ENCODE data around the gene TBRG4. TPM values are rescaled to one million over a fixed set of nuclear protein-coding genes. Genes with fewer than 3 reads are reported as not detected.

TBRG4 gene
- total RNA-seq, 1 donor from 2014 or later = 128 TPM

GRCh38 chr7:45153233-45153632 is 41.7 kb upstream of the TBRG4 start:
- intact Hi-C loops (cut with micrococcal nuclease) = no loop called here
- no peaks in the 10 kb centered on the region for H3K9me3 Mint-ChIP-seq
- TF ChIP-seq CTCF (IDR thresholded peaks at IDR 0.05) = no peak
- ChIA-PET CTCF (interaction anchor here (0.9 to 2.0 kb wide), 3 partner anchors 108 to 702 kb away, joined by 4 to 7 read pairs (median 5); no protein-coding TSS in a partner anchor), POLR2A (interaction anchor here (0.5 kb wide), 1 partner anchor 701 kb away, joined by 3 read pairs; no protein-coding TSS in a partner anchor)
- ATAC-seq (ENCODE audit: low read depth) = no peak
- no peaks in the 10 kb centered on the region for H3K36me3 Mint-ChIP-seq (ENCODE audit: low read depth)
- H3K27me3 Mint-ChIP-seq = peaks cover 36% of the 10 kb centered on the region
- DNase-seq = no peak
- H3K4me3 Mint-ChIP-seq = no peak overlapping the region
- H3K27ac Mint-ChIP-seq = no peak overlapping the region
- peaks cover 8% of the 10 kb centered on the region for H3K4me1 Mint-ChIP-seq

GRCh38 chr7:45151967-45152366 is 40.5 kb upstream of the TBRG4 start:
- CTCF ChIA-PET = interaction anchor here (2.0 kb wide), 1 partner anchor 702 kb away, joined by 7 read pairs; no protein-coding TSS in a partner anchor
- POLR2A ChIA-PET = no interaction called here
- peaks cover 33% of the 10 kb centered on the region for H3K27me3 Mint-ChIP-seq
- peaks cover 4% of the 10 kb centered on the region for H3K4me1 Mint-ChIP-seq
- no peaks in the 10 kb centered on the region for H3K9me3 Mint-ChIP-seq
- H3K27ac Mint-ChIP-seq = no peak overlapping the region
- H3K36me3 Mint-ChIP-seq (ENCODE audit: low read depth) = no peaks in the 10 kb centered on the region
- ATAC-seq (ENCODE audit: low read depth) (no peak), DNase-seq (no peak)
- TF ChIP-seq CTCF (IDR thresholded peaks at IDR 0.05) = no peak
- intact Hi-C loops (cut with micrococcal nuclease) = no loop called here
- H3K4me3 Mint-ChIP-seq = no peak overlapping the region

GRCh38 chr7:45151131-45151684 is 39.7 kb upstream of the TBRG4 start:
- Mint-ChIP-seq H3K9me3 (no peaks in the 10 kb centered on the region), H3K27ac (no peak overlapping the region), H3K27me3 (peaks cover 36% of the 10 kb centered on the region), H3K36me3 (ENCODE audit: low read depth) (no peaks in the 10 kb centered on the region), H3K4me1 (peaks cover 4% of the 10 kb centered on the region), H3K4me3 (no peak overlapping the region)
- ChIA-PET POLR2A (no interaction called here), CTCF (no interaction called here)
- DNase-seq (no peak), ATAC-seq (ENCODE audit: low read depth) (no peak)
- intact Hi-C loops (cut with micrococcal nuclease) = no loop called here
- no peak for TF ChIP-seq CTCF (IDR thresholded peaks at IDR 0.05)

GRCh38 chr7:45150199-45150598 is 38.7 kb upstream of the TBRG4 start:
- CTCF ChIA-PET = no interaction called here
- DNase-seq = no peak
- intact Hi-C loops (cut with micrococcal nuclease) = no loop called here
- Mint-ChIP-seq H3K4me3 (no peak overlapping the region), H3K27me3 (peaks cover 37% of the 10 kb centered on the region), H3K9me3 (no peaks in the 10 kb centered on the region), H3K27ac (no peak overlapping the region), H3K4me1 (peaks cover 4% of the 10 kb centered on the region), H3K36me3 (ENCODE audit: low read depth) (no peaks in the 10 kb centered on the region)
- ATAC-seq (ENCODE audit: low read depth) = no peak
- POLR2A ChIA-PET = no interaction called here
- TF ChIP-seq CTCF (IDR thresholded peaks at IDR 0.05) = no peak

- ATAC-seq (ENCODE audit: low read depth) = no peak
- intact Hi-C loops (cut with micrococcal nuclease) = no loop called here
- CTCF ChIA-PET = no interaction called here
- Mint-ChIP-seq H3K9me3 (no peaks in the 10 kb centered on the region), H3K4me3 (no peak overlapping the region), H3K27me3 (peaks cover 33% of the 10 kb centered on the region), H3K27ac (no peak overlapping the region), H3K4me1 (peaks cover 2% of the 10 kb centered on the region), H3K36me3 (ENCODE audit: low read depth) (no peaks in the 10 kb centered on the region)
- TF ChIP-seq CTCF (IDR thresholded peaks at IDR 0.05) = no peak
- DNase-seq = no peak
- POLR2A ChIA-PET = no interaction called here
These were observed 38.1 kb upstream of the TBRG4 start for GRCh38 chr7:45149606-45150005.

All from activated B cell treated with CpG ODN at 0.5 μM for 24 hours (primary cell).